Effector memory CD4-positive, alpha-beta T cell (primary cell): ENCODE data around the gene TFAP2A.

Experiments used
- DNase-seq, 3 donors: peaks; one replicate each; pipeline ENCODE4 v3.0.0-alpha.2; 2020
- H3K27ac ChIP-seq: 2 replicates; pipeline ENCODE4 v1.7.0; 2013; ENCODE audit warnings: mild to moderate bottlenecking, low read length, moderate library complexity; ENCODE audit not compliant: insufficient read depth, poor library complexity, severe bottlenecking
- H3K27me3 ChIP-seq: replicated peaks from 2 replicates; pipeline ENCODE4 v1.7.0; 2013; ENCODE audit warnings: mild to moderate bottlenecking, low read length; ENCODE audit not compliant: insufficient read depth, control insufficient read depth, poor library complexity, severe bottlenecking
- H3K36me3 ChIP-seq: 2 replicates; pipeline ENCODE4 v1.7.0; 2013; ENCODE audit warnings: mild to moderate bottlenecking, low read length, moderate library complexity; ENCODE audit not compliant: control insufficient read depth, insufficient read depth
- H3K4me1 ChIP-seq: 2 replicates; pipeline ENCODE4 v1.7.0; 2013; ENCODE audit warnings: low read length, mild to moderate bottlenecking; ENCODE audit not compliant: control insufficient read depth, insufficient read depth, poor library complexity, severe bottlenecking
- H3K4me3 ChIP-seq: 2 replicates; pipeline ENCODE4 v1.7.0; 2013; ENCODE audit warnings: low read length, low read depth, mild to moderate bottlenecking; ENCODE audit not compliant: insufficient read depth, poor library complexity, severe bottlenecking
- H3K9me3 ChIP-seq: 2 replicates; pipeline ENCODE4 v1.7.0; 2013; ENCODE audit warnings: mild to moderate bottlenecking, low read length, moderate library complexity; ENCODE audit not compliant: control insufficient read depth

Gene TFAP2A

DNA sequence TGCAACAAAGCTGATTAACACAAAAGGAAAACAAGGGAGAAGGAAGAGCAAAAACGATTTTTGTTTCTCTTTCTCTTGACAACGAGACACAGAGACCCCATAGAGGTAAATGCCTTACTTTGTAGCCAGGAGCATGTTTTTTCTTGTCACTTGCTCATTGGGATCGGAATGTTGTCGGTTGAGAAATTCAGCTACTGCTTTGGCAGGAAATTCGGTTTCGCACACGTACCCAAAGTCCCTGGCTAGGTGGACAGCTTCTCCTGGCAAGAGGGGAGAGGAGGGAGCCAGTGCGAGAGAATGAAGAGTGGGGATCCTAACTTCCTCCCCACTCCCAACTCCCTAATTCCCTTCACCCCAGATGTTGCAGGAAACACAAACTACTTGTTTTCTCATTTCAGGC, 14.5 kb downstream of the TFAP2A start:
- H3K36me3 ChIP-seq: no peaks in the 10 kb centered on the region
- peaks cover 16% of the 10 kb centered on the region for H3K4me1 ChIP-seq
- H3K9me3 ChIP-seq: peaks cover 7% of the 10 kb centered on the region
- DNase-seq: no peak
- H3K4me3 ChIP-seq: no peak overlapping the region
- no peak overlapping the region for H3K27ac ChIP-seq
- H3K27me3 ChIP-seq: peaks cover 27% of the 10 kb centered on the region

DNA sequence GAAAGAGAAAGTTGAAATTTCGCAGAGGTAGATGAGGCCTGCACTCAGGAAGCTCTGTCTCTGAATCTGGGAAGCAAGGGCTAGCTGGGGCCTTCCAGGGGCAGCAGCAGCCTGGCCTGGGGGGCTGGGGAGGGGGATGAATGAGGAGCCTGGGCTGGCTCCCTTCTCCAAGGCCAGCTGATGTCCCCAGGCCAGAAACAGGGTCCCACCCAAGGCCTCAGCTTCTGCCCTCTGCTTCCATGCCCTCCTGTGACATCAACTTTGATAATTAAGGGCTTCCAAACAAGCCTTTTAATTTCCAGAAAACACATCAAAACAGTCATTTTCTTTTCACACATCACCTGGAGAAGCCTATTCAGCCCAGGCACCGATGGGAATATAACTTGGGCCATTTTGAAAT, 15.4 kb downstream of the TFAP2A start:
- Histone ChIP-seq H3K4me3 (no peak overlapping the region), H3K36me3 (no peaks in the 10 kb centered on the region), H3K27me3 (peaks cover 33% of the 10 kb centered on the region), H3K9me3 (no peaks in the 10 kb centered on the region), H3K4me1 (peaks cover 11% of the 10 kb centered on the region), H3K27ac (no peak overlapping the region)
- no peak for DNase-seq

DNA sequence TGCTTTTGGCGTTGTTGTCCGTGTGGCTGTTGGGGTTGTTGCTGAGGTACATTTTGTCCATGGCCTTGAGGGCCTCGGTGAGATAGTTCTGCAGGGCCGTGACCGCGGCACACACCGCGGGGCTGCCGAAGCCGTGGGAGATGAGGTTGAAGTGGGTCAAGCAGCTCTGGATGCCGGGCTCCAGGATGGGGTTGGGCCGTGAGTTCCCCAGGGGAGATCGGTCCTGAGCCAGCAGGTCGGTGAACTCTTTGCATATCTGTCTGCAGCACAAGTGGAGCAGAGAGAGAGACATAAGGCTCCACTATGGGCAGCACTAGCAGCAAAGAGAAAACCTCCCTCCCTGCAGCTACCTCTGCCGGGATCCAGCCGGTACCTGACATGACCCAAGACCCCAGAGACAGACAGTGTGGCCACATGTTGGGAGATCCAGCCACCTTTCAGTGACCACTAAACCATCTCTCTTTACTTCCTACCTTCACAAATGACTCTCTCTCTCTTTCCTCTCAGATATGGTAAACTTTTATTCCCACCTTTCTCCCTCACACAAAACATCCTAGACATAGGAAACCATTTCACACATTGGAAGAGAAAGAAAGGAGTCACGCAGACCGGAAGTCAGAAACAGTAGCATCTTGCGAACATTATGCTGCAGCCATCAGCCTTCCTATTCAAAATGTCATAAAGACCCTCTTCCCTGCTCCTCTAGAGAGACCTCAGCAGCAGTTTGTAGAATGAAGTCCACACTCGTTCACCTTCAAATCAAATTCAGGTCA, 16.2 kb downstream of the TFAP2A start:
- Histone ChIP-seq H3K9me3 (no peaks in the 10 kb centered on the region), H3K36me3 (no peaks in the 10 kb centered on the region), H3K27ac (no peak overlapping the region), H3K4me1 (peaks cover 7% of the 10 kb centered on the region), H3K27me3 (peaks cover 41% of the 10 kb centered on the region), H3K4me3 (no peak overlapping the region)
- no peak for DNase-seq

DNA sequence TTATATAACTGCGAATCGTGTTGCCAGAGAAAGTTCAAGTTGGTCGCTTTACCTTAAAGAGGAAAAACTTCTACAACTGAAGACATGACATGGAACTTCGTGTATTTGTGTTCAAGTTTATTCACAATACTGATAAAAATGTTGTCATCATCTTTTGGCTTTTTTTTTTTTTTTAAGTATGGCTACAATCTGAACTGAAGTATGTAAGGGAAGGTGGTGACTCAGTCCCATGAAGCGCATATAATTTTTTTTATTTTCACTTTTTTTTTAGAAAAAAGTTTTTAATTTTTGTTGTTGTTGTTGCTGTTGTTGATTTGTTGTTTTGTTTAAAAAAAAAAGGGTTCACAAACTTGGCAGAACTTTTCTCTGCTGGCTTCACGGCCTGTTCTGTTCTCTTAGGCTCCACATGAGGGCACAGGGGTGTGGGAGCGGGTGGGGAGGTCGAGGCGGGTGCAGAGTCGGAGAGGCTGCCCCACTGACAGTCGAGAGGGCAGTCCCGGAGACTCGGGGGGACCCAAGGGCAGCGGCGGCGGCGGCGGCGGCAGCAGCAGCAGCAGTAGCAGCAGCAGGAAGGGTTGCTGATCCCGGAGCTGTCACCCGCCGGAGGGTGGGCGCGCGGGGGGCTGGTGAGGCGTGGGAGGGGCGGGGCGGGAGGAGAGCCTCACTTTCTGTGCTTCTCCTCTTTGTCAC, 17.0 kb downstream of the TFAP2A start:
- Histone ChIP-seq H3K27ac (no peak overlapping the region), H3K36me3 (no peaks in the 10 kb centered on the region), H3K4me3 (no peak overlapping the region), H3K27me3 (peaks cover 48% of the 10 kb centered on the region), H3K9me3 (no peaks in the 10 kb centered on the region), H3K4me1 (no peaks in the 10 kb centered on the region)
- DNase-seq: no peak

DNA sequence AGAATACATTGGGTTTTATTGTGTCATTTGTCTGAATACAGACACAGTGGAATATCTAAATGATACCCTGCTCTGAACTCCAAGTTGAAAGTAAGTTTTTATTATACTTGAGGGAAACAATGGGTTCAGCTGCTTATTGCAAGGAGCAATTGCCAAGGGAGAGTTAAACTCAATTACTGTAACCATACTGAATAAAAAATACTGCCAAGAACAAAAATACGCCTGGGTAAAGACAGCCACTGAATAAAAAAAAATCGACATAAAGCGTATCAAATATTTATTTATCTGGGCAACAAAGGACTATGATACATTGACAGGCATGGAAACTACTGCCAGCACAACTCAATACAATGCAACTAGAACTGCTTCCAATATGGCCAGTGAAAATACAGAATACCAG, 18.1 kb downstream of the TFAP2A start:
- Histone ChIP-seq H3K9me3 (no peaks in the 10 kb centered on the region), H3K36me3 (no peaks in the 10 kb centered on the region), H3K4me3 (no peak overlapping the region), H3K27me3 (peaks cover 48% of the 10 kb centered on the region), H3K4me1 (no peaks in the 10 kb centered on the region), H3K27ac (no peak overlapping the region)
- no peak for DNase-seq

DNA sequence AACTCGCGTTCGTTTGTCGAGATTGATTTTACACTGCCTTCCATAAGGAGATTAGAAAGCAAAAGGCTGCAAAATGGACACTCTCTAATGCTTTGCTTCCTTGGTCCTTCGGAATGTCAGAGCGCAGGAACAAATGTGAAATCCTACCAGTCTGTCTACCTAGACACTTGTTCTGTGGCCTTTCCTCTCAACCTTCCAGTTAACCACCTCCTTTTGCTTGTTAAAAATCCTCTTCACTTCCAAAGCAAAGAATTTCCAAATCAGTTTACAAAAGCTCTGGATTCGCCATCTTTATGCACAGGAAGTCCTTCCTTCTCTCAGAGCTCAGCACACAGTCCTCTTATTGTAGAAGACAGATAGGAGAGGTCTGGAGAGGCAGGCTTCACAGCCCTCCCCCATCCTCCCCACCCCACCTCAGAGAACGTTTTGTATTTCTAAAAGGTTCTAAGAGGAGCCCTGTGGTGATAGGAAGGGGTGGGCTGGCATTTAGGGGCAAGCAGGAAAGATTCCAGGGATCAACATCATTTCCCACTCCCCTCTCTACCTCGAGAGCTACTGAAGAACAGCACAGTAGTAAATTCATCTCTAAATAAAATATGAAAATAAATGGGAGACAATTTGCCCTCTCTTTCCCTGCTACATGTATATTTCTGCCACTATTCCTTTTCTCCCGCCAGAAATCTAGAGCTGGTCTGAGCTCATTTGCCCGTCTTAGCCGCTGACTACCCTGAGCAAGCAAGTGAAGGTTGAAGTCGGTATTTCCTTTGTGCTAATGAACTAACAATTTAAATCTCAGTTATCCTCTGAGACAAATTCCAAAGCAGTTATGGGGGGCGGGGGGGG, 18.9 kb downstream of the TFAP2A start:
- no peak for DNase-seq

DNA sequence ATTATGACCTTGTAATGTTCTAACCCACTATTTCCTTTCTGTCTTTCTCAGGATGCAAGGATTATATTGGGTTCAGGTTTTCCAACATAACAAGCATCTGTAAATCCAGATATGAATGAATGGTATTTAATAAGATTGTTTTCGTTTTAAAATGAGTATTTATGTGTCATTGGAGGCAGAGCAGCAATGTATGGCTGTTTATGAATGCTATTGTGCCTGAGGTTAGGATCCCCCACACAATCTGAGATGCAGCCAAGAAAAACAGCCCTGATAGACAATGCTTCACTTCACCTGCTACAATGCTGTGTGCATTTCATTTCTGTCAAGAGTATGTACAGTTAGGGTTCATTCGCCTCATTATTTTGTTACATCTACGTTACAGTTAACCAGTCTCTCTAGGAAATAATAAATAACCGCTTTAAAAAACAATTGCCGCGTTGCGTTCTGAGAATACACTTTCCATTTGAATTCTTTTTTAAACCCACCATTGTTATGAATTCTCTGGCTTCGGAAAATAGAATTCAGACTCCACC, 19.6 kb downstream of the TFAP2A start:
- H3K4me3 ChIP-seq: no peak overlapping the region
- no peaks in the 10 kb centered on the region for H3K4me1 ChIP-seq
- peaks cover 54% of the 10 kb centered on the region for H3K27me3 ChIP-seq
- no peaks in the 10 kb centered on the region for H3K9me3 ChIP-seq
- H3K27ac ChIP-seq: no peak overlapping the region
- no peak for DNase-seq
- no peaks in the 10 kb centered on the region for H3K36me3 ChIP-seq

More for the DNA sequence above, 18.9 kb downstream of the TFAP2A start:
- Histone ChIP-seq H3K4me3 (no peak overlapping the region), H3K4me1 (no peaks in the 10 kb centered on the region), H3K9me3 (no peaks in the 10 kb centered on the region), H3K27ac (no peak overlapping the region), H3K36me3 (no peaks in the 10 kb centered on the region), H3K27me3 (peaks cover 51% of the 10 kb centered on the region)

DNA sequence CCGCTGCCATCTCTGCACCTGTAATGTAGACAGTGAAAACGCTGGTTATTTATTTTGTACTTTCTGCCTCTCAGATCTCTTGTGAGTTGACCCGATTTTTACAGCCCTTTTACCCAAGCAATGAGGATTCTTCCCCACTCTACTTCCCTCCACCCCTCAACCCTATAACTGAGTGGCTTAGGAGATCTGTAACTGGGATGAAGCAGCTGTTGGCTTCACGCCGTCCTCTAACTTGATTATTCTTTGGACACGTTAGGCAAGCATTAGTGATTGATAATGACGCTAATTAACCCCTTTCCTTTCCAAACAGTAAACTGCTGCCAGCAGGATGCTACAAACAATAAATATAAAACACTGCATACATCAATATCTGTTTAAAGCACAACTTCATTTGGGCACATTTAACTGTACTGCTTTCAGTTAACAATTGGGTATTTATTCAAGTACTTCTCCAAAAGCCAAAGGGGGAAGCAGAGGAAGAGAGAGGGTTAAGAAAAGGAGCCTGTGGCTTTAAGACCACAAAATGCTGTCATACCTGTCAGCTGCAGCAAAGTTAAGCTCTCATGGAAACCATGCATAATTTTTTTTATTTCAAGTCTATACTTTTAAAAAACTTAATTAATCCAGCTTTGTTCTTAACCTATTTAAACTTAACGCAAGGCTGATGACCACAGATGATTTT, 21.2 kb downstream of the TFAP2A start:
- Histone ChIP-seq H3K27me3 (peaks cover 60% of the 10 kb centered on the region), H3K36me3 (no peaks in the 10 kb centered on the region), H3K4me3 (no peak overlapping the region), H3K4me1 (no peaks in the 10 kb centered on the region), H3K9me3 (no peaks in the 10 kb centered on the region), H3K27ac (no peak overlapping the region)
- DNase-seq: no peak

DNA sequence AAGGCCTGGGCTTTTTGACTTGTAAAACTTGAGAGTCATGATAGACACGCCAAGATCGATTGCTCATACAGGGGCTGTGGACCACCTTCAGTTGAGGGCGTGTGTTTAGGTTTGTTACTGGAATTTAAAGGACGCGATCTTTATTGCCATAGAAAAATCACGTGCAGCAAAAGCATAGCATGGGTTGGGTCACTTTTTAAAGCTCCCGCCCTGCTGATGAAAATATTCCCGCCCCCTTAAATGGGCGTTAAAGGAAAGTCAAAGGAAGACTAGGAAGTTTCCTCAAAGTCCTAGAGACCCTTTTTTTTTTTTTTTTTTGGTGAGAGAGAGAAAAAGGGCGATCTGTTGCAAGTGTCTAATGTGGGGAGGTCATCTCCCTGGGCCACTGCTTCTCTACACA, 23.1 kb downstream of the TFAP2A start:
- no peak overlapping the region for H3K4me3 ChIP-seq
- DNase-seq: no peak
- H3K27ac ChIP-seq: no peak overlapping the region
- no peaks in the 10 kb centered on the region for H3K36me3 ChIP-seq
- no peaks in the 10 kb centered on the region for H3K4me1 ChIP-seq
- no peaks in the 10 kb centered on the region for H3K9me3 ChIP-seq
- H3K27me3 ChIP-seq: peaks cover 66% of the 10 kb centered on the region
